Epithelial cell of proximal tubule (primary cell): ENCODE data around the gene MBD3L3. TPM values are rescaled to one million over a fixed set of nuclear protein-coding genes. Genes with fewer than 3 reads are reported as not detected.
"Not testable (repeated sequence)": the region's sequence is repeated elsewhere in the genome, so short reads cannot be mapped to it uniquely, and the experiment has no call there.

ENCODE experiments used
- DNase-seq: peaks from one replicate; pipeline ENCODE4 v3.0.0-alpha.2; 2011; ENCODE audit warnings: low read depth
- H3K4me3 ChIP-seq: 2 replicates; pipeline ENCODE4 v1.5.1; 2011; ENCODE audit warnings: low read depth, mild to moderate bottlenecking, low read length
- CTCF ChIP-seq: conservative IDR thresholded peaks from 2 replicates; pipeline ENCODE4 v1.5.1; 2012; ENCODE audit warnings: low read depth, mild to moderate bottlenecking, low read length
- total RNA-seq: library from RNA; depleted of rRNA; stranded (reverse); fragments of >200 nt; gene quantifications from 2 replicates; pipeline ENCODE4 v1.2.3, GENCODE V29; 2015

MBD3L3 gene
- total RNA-seq, result not detected in 2 replicates

- DNase-seq, H3K4me3 ChIP-seq: not testable (repeated sequence)
Measured at GRCh38 chr19:7058576-7058975, at the start of gene MBD3L3. TSS of gene MBD3L3 (minus strand) at chr19:7058676. CDS start at chr19:7058605, 71 bp downstream.

GRCh38 chr19:7106711-7107657 is 48.5 kb upstream of the MBD3L3 start:
- TF ChIP-seq CTCF, result no peak
- H3K4me3 ChIP-seq, result no peak overlapping the region
- DNase-seq, result no peak

- no peak for DNase-seq
- no peak for TF ChIP-seq CTCF
- H3K4me3 ChIP-seq, result no peak overlapping the region
Measured at GRCh38 chr19:7104747-7105447, 46.4 kb upstream of the MBD3L3 start.

GRCh38 chr19:7101498-7102253 is 43.2 kb upstream of the MBD3L3 start:
- no peak for TF ChIP-seq CTCF
- DNase-seq, result no peak

GRCh38 chr19:7099597-7099921 is 41.1 kb upstream of the MBD3L3 start:
- peak overlapping the region; percentile 66 for H3K4me3 ChIP-seq
- DNase-seq, result no peak

More at GRCh38 chr19:7101498-7102253, 43.2 kb upstream of the MBD3L3 start:
- H3K4me3 ChIP-seq, result no peak overlapping the region

GRCh38 chr19:7098701-7099596 is 40.5 kb upstream of the MBD3L3 start:
- H3K4me3 ChIP-seq, result peak overlapping the region; percentile 66
- no peak for TF ChIP-seq CTCF
- DNase-seq, result peak; percentile 50

More at GRCh38 chr19:7099597-7099921, 41.1 kb upstream of the MBD3L3 start:
- TF ChIP-seq CTCF, result no peak
